ENCODE data around the gene HOXB8.

Gene HOXB8

GRCh38 chr17:48596000-48596734, 18.9 kb downstream of the HOXB8 start:
- DNase-seq, result no peak

DNA sequence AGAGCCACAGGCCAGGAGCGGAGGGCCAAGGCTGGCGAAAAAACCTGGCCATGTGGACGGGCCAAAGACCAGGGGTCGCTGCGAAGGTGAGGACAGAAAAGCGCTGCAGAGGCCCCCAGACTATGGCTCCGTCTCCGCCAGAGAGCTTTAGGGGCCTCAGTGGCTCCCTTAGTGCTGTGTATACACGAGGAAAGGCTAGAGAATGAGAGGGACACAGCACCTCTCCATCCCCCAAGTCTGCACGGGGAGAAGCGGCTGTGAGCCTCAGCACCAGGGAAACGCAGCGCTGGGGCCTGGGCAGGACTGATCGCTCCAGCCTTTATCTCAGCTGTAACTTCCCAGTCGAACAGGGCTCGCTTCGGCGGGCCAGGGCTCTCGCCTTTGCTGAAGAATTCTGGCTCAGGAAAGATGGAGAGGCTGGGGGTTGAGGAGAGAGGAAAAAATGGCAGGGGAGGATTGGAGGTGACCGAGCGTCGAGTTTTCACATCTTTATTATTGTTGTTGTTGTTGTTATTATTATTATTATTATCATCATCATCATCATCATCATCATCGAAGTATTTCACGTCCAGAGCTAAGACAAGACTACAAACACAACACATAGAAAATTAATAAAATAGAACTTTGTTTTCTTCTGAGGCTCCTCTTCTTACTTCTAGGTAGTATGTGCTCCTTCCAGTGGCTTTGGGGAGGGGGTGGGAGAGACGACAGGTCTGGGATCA, 19.7 kb downstream of the HOXB8 start:
- DNase-seq, result no peak

DNA sequence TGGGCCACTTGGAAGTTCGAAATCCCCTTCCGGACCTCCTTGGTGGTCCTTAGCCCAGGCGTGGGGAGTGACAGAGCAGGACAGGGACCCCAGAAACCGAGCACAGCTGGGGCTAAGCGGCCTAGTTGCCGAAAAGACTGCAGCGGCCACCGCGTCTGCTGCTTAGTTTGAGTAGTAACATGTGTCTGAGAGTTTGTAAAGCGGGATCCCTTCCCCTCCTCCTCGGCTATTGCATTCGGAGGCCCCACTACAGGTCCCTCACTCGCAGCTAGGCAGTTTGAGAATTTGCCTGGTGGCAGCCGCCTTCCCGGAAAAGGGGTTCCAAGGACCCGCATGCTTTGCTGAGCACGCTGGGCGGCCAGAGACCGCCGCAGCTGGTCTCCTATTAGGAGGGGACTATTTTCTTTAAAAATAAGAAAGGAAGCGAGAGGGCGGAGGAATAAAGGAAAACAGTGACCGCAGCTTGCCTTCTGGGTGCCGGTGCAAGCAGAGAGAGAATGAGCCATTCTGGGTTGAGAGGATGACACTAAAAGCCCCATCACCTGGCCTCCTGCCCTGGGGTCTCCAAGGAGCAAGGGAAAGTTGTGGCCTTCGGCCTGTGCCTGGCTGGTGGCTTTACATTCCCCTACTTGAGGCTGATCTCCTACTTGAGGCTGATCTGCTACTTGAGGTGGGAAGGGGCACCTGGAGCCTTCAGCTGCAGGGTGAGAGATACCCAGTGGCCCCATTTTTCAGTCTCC, 20.4 kb downstream of the HOXB8 start:
- DNase-seq, result no peak

DNA sequence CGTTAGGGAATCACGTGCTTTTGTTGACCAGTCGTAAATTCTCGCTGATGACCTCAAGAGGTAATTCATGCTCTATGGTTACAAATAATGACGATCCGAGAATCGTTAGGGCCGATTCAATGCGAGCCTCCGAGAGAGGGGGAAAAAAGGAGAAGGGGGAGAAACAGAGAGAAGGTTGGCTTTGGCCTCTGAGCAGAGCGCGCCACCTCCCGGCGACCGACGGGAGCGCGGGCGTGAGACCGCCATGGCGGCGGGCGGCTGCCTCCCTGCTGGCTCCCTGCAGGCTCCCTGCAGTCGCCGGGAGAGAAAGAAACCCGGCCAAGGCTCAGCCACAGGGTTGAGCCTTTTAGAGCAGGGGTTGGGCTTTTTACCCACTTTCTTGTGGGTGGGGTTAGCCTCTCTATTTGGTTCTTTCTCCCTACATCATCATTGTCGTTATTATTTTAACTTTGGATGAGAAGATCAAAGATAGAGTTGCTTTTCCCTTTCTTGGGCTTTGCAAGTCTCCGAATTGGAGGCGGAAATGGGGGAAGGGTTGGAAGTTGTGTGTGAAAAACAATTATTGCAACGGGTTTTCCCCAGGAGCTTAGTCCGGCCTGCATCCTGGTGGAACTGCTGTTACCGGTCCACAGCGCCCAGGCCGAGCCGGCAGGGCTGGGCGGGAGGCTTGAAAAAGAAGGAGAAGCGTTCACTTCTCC, 21.1 kb downstream of the HOXB8 start:
- DNase-seq, result peak; percentile 94

DNA sequence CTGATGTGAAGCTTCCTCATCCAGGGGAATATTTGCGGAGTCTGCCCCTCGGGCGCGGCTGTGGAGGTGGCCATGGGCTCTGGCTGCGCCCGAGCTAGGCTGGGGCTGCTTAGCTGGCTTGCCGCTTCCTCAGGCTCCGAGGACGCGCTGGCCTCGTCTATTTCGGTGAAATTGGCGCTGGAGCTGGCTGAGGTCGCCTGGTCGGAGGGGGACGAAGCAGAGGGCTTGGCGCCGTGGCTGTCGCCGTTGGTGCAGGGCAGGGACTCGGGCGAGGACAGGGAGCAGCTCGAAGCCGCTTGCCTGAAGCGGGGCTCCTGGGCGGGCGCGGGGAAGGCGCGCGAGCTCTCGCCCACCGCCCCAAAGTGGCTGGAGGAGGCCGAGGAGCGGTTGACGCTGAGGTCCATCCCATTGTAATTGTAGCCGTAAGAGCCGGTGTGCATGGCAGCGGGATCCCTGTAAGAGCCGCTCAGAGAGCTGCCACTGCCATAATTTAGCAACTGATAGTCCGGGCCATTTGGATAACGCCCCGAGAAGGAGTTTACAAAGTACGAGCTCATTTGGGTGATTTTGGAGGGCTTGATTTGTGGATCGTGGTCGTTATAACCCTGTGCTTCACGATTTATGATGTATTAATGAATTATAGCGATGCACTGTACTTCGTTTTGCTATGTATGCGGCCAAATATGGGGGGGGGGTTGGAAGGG, 21.8 kb downstream of the HOXB8 start, which contains the start of gene HOXB5:
Gene HOXB5, minus strand, starts transcription at position 654 of the 704 bp plus-strand sequence. Its CDS starts 97 bp downstream, at position 557.
- peak; percentile 78 for DNase-seq

DNA sequence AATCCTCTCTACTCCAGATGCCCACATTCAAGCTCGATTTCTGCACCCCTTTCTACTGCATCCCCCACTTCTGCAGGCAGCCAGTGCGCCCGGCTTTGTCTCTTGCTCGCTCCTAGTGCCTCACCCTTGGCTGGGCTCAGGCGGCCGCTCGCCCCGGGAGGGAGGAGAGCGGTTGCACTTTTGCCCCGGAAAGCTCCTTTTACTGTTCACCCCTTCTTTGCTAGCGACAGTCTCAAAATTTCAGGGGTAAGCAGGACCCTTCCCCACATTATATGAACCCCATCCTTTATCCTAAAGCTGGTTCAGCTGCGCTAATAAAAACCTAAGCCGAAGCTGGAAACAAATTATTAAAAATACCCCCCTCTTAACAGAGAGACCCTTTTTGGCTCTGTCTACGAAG, 22.5 kb downstream of the HOXB8 start:
- DNase-seq, result no peak

DNA sequence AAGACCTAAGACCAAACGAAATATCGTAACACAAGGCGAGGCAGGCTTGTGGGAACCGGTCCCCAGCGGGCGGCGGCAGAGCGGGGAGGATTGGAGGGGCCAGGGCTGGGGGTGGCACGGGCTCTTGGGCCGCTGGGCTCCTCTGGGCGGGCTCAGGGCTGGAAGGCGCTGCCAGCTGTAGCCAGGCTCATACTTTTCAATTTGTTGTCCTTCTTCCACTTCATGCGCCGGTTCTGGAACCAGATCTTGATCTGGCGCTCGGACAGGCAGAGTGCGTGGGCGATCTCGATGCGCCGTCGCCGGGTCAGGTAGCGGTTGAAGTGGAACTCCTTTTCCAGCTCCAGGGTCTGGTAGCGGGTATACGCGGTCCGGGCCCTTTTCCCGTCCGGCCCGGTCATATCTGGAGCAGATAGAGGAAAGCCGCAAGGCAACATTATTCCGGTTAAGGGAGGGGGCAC, 23.0 kb downstream of the HOXB8 start:
- DNase-seq, result no peak

- no peak for DNase-seq
These were observed 23.6 kb downstream of the HOXB8 start for GRCh38 chr17:48591255-48592056.

- DNase-seq, result no peak
These were observed 24.4 kb downstream of the HOXB8 start for GRCh38 chr17:48590607-48591161.

- no peak for DNase-seq
These were observed 25.1 kb downstream of the HOXB8 start, which contains the start of gene HOXB3 for GRCh38 chr17:48589831-48590606. HOXB3 (minus strand) TSS chr17:48590241; CDS start chr17:48552474, 37,767 bp downstream.

DNA sequence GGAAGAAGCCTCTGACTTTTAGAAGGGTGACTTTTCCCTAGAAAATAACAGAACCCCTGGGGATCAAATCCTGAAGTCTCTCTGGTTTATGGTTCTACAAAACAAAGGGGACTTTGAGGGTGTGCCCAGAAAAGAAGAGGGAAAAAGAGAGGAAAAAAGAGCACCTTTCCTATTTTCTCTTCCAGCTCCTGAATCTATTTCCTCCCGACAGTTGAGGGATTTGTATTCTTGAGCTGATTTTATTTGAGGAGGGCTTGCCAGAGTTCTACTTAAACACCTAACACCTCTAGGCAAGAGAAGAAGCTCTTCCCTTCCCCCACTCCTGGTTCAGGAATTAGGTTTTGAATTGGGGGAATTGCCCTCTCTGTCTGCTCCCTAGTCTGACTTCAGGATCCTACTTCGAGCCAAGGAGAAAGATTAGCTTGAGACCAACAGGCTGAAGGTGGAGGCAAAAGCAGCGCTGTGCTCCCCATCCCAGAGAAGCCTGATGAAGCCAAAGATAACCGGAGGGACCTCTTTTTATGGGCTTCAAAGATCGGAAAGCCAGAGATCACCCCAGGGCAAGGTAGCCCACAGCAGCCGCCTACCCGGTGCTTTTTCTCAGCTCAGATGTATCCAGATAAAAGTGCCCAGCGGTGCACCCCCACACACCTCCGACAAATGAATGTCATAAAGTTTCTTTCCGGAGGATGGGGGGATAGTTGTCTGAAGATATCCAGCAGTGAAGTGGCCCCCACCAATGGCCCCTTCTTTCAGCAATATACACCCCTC, 25.8 kb downstream of the HOXB8 start:
- DNase-seq, result no peak

GRCh38 chr17:48588528-48588927, 26.6 kb downstream of the HOXB8 start:
- DNase-seq, result no peak

- DNase-seq, result no peak
These were observed 27.0 kb downstream of the HOXB8 start for GRCh38 chr17:48588074-48588415.

GRCh38 chr17:48587276-48588073, 27.6 kb downstream of the HOXB8 start:
- DNase-seq, result peak; percentile 98

- peak; percentile 54 for DNase-seq
These were observed 28.5 kb downstream of the HOXB8 start for GRCh38 chr17:48586355-48587258.

DNA sequence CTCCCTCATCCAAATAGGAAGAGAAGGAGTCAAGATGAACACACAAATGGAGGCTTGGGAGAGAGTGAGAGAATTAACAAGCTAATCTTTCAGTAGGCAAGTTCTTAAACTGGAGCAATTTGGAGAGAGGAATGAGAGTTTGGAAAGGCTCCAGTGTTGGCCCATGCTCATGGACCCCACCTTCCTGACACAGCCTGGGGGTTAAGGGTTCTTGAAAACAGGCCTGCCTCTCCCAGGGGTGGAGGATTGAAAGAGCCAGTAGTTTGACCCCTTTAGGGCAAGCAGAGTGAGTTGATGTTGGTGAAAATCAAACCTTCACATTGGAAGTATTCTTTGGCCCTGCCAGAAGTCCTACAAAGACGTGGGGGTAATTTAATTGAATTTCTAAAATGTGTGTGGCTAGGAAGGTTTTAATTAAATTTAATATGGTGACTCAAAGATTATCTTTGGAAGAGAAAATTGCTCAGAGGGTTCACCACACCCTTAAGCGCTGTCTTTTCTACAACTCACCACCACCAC, 30.8 kb downstream of the HOXB8 start:
- DNase-seq, result no peak

GRCh38 chr17:48583708-48584222, 31.3 kb downstream of the HOXB8 start:
- DNase-seq, result no peak

Measured in SHP77 treated with DMSO at 0.1 percent for 48 hours (cell line).